Upper lobe of left lung (tissue), 4 donors: ENCODE measurements around the gene PRLR.

Source experiments
- CTCF ChIP-seq, 6 experiments: fragments of 450-650 bp in 4 of 6; fragments of 200-600 bp in 2 of 6; sonication (generic) in 2 of 6; IDR thresholded peaks; one replicate each; pipeline ENCODE4 v1.5.1; 2016 to 2019; ENCODE audit warnings: antibody characterized with exemption in 6 of 6
- EP300 ChIP-seq, 4 donors: sonication (generic); formaldehyde crosslinking; IDR thresholded peaks; one replicate each; pipeline ENCODE4 v1.5.1; 2017; ENCODE audit warnings: antibody characterized with exemption in 4 of 4, control low read depth in 2 of 4
- POLR2A ChIP-seq, 4 donors: fragments of 450-650 bp; IDR thresholded peaks; one replicate each; pipeline ENCODE4 v1.5.1; 2016 to 2017; ENCODE audit warnings: antibody characterized with exemption in 4 of 4, mild to moderate bottlenecking in 2 of 4
- POLR2AphosphoS5 ChIP-seq, 2 donors: sonication (generic); formaldehyde crosslinking; IDR thresholded peaks; one replicate each; pipeline ENCODE4 v1.5.1; 2017; ENCODE audit warnings: antibody characterized with exemption in 2 of 2

- no peak for TF ChIP-seq CTCF (IDR thresholded peaks at IDR 0.05)
- no peak for TF ChIP-seq POLR2AphosphoS5 (IDR thresholded peaks at IDR 0.05)
- TF ChIP-seq EP300 (IDR thresholded peaks at IDR 0.05), result no peak
- no peak for TF ChIP-seq POLR2A (IDR thresholded peaks at IDR 0.05)
Measured at GRCh38 chr5:35067985-35068384, 162.3 kb downstream of the PRLR start.
